ENCODE results near the gene WNT3. TPM values are rescaled to one million over a fixed set of nuclear protein-coding genes. Genes with fewer than 3 reads are reported as not detected.

Gene WNT3
- total and polyA plus RNA-seq, 2 experiments from 2014 or later = 2.7 to 3.4 TPM

GRCh38 chr17:46753776-46754175 lies 64.7 kb downstream of the WNT3 start:
- Mint-ChIP-seq H3K36me3 (ENCODE audit: low read depth) (no peaks in the 10 kb centered on the region), H3K27ac (no peak overlapping the region), H3K9me3 (no peaks in the 10 kb centered on the region), H3K4me3 (no peak overlapping the region), H3K4me1 (no peaks in the 10 kb centered on the region), H3K27me3 (ENCODE audit: insufficient read depth, low read depth, poor library complexity) (no peaks in the 10 kb centered on the region)
- H3K79me2 ChIP-seq (replicated peaks; ENCODE audit: insufficient read depth) = no peaks in the 10 kb centered on the region
- H3F3A ChIP-seq (replicated peaks; ENCODE audit: low read depth) = no peaks in the 10 kb centered on the region
- no peak overlapping the region for H2AFZ ChIP-seq
- DNase-seq (ENCODE audit: low spot score) = no peak
- H3K36me3 ChIP-seq (ENCODE audit: insufficient read depth) = no peaks in the 10 kb centered on the region
- H3K4me3 ChIP-seq = no peak overlapping the region
- no peak for ATAC-seq
- TF ChIP-seq EZH2phosphoT487 (IDR thresholded peaks at IDR 0.05; ENCODE audit: unreplicated experiment) (no peak), CREB1 (CRISPR knock-in tag; IDR thresholded peaks at IDR 0.05; ENCODE audit: low read depth) (no peak), ZNF114 (CRISPR knock-in tag; IDR thresholded peaks at IDR 0.05) (no peak), ZNF331 (CRISPR knock-in tag; IDR thresholded peaks at IDR 0.05; ENCODE audit: low read depth) (no peak), POLR2AphosphoS5 (IDR thresholded peaks at IDR 0.05; ENCODE audit: low read depth) (no peak), JUNB (IDR thresholded peaks at IDR 0.05; ENCODE audit: unreplicated experiment) (no peak), REST (IDR thresholded peaks at IDR 0.05; ENCODE audit: unreplicated experiment) (no peak), ETS1 (IDR thresholded peaks at IDR 0.05) (no peak), EZH2 (IDR thresholded peaks at IDR 0.05; ENCODE audit: low read depth, unreplicated experiment) (no peak), STAT1 (IDR thresholded peaks at IDR 0.05; ENCODE audit: unreplicated experiment) (no peak), ZNF462 (CRISPR knock-in tag; IDR thresholded peaks at IDR 0.05) (no peak), NANOG (IDR thresholded peaks at IDR 0.05; ENCODE audit: borderline replicate concordance) (no peak), CTCF (conservative IDR thresholded peaks at IDR 0.05; ENCODE audit: low read depth in 2 of 2) (no peak)
- no peaks in the 10 kb centered on the region for H3K27me3 ChIP-seq (ENCODE audit: insufficient read depth)
- H3K4me2 ChIP-seq = no peak overlapping the region
- H4K20me1 ChIP-seq (replicated peaks; ENCODE audit: insufficient read depth) = no peaks in the 10 kb centered on the region; the same call in 1 of the 2 replicates
- no peaks in the 10 kb centered on the region for H3K9me2 ChIP-seq (ENCODE audit: insufficient read depth)
- H3K4me1 ChIP-seq (ENCODE audit: insufficient read depth) = no peaks in the 10 kb centered on the region
- H3K27ac ChIP-seq (ENCODE audit: low read depth) = no peak overlapping the region
